Subcutaneous adipose tissue (tissue), 4 donors: Measurements from ENCODE around the gene NEU4. TPM values are rescaled to one million over a fixed set of nuclear protein-coding genes. Genes with fewer than 3 reads are reported as not detected.

Experiments used
- total RNA-seq, 4 donors: library from RNA; depleted of rRNA; stranded (reverse); fragments of >200 nt; gene quantifications; one replicate each; pipeline ENCODE4 v1.1.0, GENCODE V29; 2016
- TF ChIP-seq, protein P1 (sequence below): fragments of 450-650 bp; IDR thresholded peaks from one replicate; pipeline ENCODE4 v1.5.1; 2016; ENCODE audit warnings: low read depth, mild to moderate bottlenecking, control low read depth, antibody characterized with exemption, moderate library complexity

The NEU4 gene
- total RNA-seq, 4 donors from 2014 or later, result 0.75 to 1.8 TPM; not detected in 2

DNA sequence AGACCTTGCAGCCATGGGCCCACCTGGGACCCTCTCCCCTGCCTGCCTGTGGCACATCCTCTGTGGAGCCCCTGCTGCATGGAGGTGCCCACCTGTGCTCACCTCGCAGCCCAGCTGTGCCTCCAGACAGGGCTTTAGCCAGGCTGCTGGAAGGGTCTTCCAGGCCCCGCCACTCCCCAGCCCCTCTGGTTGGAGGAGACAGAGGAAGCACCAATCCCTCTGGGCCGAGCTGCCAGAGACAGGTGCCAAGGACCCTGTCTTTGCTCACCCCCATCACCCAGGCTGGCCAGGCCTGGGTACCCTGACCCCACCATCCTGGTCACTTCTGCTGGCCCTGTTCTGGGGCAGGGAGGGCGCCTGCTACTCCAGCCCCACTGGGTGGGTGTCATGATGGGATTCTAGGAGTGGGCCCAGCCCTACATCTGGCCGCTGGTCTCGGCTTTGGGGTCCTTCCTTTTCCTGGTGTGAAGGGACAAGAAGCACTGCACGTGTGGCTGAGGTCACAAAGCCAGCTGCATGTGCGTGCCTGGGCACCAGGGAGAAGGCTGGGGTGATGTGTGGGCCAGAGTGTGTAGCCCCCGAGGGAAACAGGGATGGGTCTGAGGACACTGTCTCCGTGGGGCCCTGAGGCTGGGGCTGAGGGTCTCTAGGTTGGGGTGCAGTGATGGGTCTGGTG lies 9.3 kb upstream of the NEU4 start:
- TF ChIP-seq, protein P1, sequence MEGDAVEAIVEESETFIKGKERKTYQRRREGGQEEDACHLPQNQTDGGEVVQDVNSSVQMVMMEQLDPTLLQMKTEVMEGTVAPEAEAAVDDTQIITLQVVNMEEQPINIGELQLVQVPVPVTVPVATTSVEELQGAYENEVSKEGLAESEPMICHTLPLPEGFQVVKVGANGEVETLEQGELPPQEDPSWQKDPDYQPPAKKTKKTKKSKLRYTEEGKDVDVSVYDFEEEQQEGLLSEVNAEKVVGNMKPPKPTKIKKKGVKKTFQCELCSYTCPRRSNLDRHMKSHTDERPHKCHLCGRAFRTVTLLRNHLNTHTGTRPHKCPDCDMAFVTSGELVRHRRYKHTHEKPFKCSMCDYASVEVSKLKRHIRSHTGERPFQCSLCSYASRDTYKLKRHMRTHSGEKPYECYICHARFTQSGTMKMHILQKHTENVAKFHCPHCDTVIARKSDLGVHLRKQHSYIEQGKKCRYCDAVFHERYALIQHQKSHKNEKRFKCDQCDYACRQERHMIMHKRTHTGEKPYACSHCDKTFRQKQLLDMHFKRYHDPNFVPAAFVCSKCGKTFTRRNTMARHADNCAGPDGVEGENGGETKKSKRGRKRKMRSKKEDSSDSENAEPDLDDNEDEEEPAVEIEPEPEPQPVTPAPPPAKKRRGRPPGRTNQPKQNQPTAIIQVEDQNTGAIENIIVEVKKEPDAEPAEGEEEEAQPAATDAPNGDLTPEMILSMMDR, result no peak

DNA sequence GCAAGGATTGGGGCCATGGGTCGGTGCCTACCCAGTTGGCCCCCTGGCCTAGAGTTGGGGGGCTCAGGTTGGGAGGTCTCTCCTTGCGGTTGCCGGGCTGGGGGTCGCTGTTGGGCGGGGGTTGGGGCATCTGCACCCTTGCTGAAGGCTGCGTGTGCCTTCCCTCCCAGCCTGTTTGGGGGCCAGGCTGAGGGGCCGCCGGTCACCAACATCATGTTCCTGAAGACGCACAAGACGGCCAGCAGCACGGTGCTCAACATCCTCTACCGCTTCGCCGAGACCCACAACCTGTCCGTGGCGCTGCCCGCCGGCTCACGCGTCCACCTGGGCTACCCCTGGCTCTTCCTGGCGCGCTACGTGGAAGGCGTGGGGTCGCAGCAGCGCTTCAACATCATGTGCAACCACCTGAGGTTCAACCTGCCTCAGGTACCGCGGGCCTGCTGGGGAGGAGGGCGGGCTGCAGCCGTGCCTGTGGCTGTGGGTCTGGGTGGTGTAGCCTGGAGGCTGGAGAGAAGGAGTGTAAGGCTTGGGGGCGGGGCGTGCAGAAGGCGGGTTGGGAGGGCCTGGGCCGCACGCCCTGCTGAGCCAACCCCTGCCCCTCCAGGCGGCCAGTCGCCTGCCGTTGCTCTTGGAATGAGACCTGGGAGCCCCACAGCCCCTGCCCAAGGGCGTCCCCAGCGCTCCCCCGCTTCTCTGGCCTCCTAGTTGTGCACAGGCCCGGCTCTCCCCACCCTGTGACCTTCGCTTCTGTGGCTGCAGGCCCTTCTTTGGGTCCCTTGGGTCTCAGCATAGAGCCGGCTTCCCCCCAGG lies 7.2 kb upstream of the NEU4 start:
- TF ChIP-seq, protein P1, result no peak

DNA sequence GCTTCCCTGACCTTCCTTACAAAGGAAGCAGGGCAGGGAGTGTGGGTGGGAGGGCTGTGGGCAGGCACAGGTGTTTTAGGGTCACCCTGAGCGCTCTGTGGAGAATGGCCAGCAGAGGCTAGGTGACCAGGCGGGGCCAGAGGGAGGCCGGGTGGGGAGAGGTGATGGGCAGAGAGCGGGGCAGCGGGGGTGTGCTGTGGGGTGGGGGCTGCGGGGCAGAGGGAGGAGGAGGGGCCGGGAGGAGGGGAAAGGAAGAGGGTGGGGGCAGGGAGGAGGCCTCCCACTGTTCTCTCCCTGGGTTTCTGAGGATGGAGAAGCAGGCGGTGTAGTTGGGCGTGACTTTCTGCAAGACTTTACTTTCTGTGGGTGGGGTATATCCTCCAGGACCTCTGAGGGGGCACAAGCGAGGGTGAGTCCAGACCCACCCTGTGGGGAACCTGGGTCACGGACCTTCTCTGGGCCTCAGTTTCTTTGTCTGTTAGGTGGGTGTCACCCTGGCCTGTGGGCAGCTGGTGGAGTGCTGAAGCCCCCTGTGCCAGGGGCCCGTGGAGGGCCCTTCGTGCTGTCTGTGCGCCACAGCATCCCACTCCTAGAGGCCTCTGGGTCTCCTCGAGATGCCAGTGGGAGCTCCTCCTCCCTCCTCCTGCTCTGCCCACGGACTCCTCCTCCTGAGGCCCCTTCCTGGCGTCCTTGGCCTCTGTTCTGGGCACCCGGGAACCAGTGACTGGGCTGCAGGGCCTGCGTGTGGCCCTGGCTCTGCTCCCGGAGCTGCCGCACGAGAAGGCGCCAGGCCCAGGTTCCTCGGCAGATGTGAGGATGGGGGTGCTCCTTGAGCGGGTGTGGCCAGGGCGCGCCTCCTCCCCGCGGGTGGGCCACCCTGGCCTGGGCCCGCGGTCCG lies 6.3 kb upstream of the NEU4 start:
- TF ChIP-seq, protein P1, result no peak

DNA sequence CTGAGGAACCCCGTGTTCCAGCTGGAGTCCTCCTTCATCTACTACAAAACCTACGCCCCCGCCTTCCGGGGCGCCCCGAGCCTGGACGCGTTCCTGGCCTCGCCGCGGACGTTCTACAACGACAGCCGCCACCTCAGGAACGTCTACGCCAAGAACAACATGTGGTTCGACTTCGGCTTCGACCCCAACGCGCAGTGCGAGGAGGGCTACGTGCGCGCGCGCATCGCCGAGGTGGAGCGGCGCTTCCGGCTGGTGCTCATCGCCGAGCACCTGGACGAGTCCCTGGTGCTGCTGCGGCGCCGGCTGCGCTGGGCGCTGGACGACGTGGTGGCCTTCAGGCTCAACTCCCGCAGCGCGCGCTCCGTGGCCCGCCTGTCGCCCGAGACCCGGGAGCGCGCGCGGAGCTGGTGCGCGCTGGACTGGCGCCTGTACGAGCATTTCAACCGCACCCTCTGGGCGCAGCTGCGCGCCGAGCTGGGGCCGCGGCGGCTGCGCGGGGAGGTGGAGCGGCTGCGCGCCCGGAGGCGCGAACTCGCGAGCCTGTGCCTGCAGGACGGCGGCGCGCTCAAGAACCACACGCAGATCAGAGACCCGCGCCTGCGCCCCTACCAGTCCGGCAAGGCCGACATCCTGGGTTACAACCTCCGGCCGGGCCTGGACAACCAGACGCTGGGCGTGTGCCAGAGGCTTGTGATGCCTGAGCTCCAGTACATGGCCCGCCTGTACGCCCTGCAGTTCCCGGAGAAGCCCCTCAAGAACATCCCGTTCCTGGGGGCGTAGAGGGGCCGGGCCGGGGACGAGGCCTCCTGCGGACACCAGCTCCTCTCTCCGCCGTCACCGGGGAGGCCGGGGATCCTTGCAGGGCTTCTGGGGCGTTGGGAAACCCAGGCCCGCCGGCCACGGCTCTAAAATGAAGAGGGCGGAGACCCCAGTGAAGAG lies 5.3 kb upstream of the NEU4 start:
- TF ChIP-seq, protein P1, result no peak

DNA sequence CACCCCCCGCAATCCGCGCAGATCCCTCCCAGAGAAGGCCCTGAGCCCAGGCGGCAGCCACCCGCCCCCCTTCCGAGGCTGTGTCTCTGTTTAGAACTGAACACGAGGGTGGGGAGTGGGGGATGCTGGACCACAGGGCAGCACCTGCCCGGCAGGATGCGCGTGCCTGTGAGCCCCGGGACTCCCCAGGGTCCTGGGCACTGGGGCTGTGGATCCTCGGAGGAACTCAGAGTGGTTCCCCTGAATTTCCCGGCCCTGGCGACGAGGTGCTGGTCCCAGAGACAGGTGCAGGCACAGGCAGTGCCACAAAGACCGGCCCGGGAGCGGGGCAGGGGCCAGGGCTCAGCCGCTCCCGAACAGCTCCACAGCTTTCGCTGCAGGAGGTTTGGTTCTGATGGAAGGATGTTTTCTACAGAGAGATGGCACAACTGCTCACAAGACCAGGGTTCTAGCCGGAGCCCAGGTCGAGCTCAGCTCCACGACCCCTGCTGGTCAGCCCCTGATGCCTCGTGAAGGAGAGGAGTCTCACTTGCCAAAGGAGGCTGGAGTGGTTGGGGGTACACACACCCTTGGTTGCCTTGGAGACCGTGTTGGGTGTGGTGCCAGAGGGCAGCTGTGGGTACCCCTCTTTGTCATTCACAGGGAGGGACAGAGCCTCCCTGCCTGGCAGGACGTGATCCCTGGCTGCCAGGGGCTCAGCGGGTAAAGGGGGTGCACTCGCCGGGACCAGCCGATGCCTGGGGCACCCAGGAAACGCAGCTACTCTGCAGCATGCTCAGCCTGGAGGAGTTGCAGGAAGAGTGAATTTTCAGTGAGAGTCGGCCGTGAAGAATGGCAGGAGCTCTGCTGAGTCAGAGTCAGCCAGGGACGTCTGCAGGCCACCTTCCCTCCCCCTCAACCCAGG lies 4.4 kb upstream of the NEU4 start:
- TF ChIP-seq, protein P1, result no peak
